Measurements from ENCODE around the gene C15orf39.

The C15orf39 gene

DNA sequence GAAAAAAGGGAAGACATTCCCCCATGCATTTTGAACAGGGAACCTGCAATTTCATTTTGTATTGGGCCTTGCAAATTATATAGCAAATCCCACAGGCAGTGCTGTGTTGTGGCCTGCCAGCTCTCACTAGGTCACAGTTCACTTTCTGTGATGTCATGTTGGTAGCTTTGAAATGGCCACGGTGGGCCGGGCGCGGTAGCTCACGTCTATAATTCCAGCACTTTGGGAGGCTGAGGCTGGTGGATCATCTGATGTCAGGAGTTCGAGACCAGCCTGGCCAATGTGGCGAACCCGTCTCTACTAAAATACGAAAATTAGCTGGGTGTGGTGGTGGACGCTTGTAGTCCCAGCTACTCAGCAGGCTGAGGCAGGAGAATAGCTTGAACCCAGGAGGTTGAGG, 27.0 kb upstream of the C15orf39 start (continued):
- TF ChIP-seq ZNF335 (tag by site-specific recombination; conservative IDR thresholded peaks at IDR 0.05): no peak
- TF ChIP-seq ZNF214 (tag by site-specific recombination; IDR thresholded peaks at IDR 0.05; ENCODE audit: borderline replicate concordance): no peak
- no peak for TF ChIP-seq GLI4 (tag by site-specific recombination; IDR thresholded peaks at IDR 0.05)
- TF ChIP-seq SETDB1 (IDR thresholded peaks at IDR 0.05; ENCODE audit: insufficient read length, low read length): no peak
- no peak for TF ChIP-seq ZNF121 (tag by site-specific recombination; IDR thresholded peaks at IDR 0.05)

GRCh38 chr15:75176396-75176761, 25.3 kb upstream of the C15orf39 start:
- Histone ChIP-seq H3K36me3 (ENCODE audit: control insufficient read depth in 2 of 2, insufficient read depth in 1 of 2, low read length in 2 of 2) (no peaks in the 10 kb centered on the region), H3K9me3 (ENCODE audit: control insufficient read depth, insufficient read depth, low read depth, low read length) (no peaks in the 10 kb centered on the region), H3K4me3 (ENCODE audit: low read depth, low read length) (no peak overlapping the region), H3K27ac (ENCODE audit: extremely low read depth, low read depth, low read length) (no peak overlapping the region), H3K4me1 (ENCODE audit: control insufficient read depth, insufficient read depth, low read length) (peaks cover 16% of the 10 kb centered on the region)
- ChIA-PET CTCF (interaction anchor here (1.2 kb wide), 1 partner anchor 147 kb away, joined by 3 read pairs; no protein-coding TSS in a partner anchor), POLR2A (interaction anchor here (2.0 kb wide), 1 partner anchor 25 kb away, joined by 6 read pairs; the partner anchor contains the start of gene C15orf39)
- TF ChIP-seq, protein P1, sequence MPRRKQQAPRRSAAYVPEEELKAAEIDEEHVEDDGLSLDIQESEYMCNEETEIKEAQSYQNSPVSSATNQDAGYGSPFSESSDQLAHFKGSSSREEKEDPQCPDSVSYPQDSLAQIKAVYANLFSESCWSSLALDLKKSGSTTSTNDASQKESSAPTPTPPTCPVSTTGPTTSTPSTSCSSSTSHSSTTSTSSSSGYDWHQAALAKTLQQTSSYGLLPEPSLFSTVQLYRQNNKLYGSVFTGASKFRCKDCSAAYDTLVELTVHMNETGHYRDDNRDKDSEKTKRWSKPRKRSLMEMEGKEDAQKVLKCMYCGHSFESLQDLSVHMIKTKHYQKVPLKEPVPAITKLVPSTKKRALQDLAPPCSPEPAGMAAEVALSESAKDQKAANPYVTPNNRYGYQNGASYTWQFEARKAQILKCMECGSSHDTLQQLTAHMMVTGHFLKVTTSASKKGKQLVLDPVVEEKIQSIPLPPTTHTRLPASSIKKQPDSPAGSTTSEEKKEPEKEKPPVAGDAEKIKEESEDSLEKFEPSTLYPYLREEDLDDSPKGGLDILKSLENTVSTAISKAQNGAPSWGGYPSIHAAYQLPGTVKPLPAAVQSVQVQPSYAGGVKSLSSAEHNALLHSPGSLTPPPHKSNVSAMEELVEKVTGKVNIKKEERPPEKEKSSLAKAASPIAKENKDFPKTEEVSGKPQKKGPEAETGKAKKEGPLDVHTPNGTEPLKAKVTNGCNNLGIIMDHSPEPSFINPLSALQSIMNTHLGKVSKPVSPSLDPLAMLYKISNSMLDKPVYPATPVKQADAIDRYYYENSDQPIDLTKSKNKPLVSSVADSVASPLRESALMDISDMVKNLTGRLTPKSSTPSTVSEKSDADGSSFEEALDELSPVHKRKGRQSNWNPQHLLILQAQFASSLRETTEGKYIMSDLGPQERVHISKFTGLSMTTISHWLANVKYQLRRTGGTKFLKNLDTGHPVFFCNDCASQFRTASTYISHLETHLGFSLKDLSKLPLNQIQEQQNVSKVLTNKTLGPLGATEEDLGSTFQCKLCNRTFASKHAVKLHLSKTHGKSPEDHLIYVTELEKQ (tag by site-specific recombination; IDR thresholded peaks at IDR 0.05; ENCODE audit: borderline replicate concordance): no peak
- no peak for TF ChIP-seq ZNF791 (tag by site-specific recombination; IDR thresholded peaks at IDR 0.05)
- TF ChIP-seq, protein P2, sequence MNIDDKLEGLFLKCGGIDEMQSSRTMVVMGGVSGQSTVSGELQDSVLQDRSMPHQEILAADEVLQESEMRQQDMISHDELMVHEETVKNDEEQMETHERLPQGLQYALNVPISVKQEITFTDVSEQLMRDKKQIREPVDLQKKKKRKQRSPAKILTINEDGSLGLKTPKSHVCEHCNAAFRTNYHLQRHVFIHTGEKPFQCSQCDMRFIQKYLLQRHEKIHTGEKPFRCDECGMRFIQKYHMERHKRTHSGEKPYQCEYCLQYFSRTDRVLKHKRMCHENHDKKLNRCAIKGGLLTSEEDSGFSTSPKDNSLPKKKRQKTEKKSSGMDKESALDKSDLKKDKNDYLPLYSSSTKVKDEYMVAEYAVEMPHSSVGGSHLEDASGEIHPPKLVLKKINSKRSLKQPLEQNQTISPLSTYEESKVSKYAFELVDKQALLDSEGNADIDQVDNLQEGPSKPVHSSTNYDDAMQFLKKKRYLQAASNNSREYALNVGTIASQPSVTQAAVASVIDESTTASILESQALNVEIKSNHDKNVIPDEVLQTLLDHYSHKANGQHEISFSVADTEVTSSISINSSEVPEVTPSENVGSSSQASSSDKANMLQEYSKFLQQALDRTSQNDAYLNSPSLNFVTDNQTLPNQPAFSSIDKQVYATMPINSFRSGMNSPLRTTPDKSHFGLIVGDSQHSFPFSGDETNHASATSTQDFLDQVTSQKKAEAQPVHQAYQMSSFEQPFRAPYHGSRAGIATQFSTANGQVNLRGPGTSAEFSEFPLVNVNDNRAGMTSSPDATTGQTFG (tag by site-specific recombination; IDR thresholded peaks at IDR 0.05; ENCODE audit: borderline replicate concordance): no peak
- TF ChIP-seq, protein P3, sequence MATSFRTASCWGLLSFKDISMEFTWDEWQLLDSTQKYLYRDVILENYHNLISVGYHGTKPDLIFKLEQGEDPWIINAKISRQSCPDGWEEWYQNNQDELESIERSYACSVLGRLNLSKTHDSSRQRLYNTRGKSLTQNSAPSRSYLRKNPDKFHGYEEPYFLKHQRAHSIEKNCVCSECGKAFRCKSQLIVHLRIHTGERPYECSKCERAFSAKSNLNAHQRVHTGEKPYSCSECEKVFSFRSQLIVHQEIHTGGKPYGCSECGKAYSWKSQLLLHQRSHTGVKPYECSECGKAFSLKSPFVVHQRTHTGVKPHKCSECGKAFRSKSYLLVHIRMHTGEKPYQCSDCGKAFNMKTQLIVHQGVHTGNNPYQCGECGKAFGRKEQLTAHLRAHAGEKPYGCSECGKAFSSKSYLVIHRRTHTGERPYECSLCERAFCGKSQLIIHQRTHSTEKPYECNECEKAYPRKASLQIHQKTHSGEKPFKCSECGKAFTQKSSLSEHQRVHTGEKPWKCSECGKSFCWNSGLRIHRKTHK (tag by site-specific recombination; IDR thresholded peaks at IDR 0.05): no peak
- TF ChIP-seq, protein P4, sequence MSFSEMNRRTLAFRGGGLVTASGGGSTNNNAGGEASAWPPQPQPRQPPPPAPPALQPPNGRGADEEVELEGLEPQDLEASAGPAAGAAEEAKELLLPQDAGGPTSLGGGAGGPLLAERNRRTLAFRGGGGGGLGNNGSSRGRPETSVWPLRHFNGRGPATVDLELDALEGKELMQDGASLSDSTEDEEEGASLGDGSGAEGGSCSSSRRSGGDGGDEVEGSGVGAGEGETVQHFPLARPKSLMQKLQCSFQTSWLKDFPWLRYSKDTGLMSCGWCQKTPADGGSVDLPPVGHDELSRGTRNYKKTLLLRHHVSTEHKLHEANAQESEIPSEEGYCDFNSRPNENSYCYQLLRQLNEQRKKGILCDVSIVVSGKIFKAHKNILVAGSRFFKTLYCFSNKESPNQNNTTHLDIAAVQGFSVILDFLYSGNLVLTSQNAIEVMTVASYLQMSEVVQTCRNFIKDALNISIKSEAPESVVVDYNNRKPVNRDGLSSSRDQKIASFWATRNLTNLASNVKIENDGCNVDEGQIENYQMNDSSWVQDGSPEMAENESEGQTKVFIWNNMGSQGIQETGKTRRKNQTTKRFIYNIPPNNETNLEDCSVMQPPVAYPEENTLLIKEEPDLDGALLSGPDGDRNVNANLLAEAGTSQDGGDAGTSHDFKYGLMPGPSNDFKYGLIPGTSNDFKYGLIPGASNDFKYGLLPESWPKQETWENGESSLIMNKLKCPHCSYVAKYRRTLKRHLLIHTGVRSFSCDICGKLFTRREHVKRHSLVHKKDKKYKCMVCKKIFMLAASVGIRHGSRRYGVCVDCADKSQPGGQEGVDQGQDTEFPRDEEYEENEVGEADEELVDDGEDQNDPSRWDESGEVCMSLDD (tag by site-specific recombination; IDR thresholded peaks at IDR 0.05): no peak
- TF ChIP-seq EGR2 (tag by site-specific recombination; IDR thresholded peaks at IDR 0.05; ENCODE audit: low read depth): no peak
- no peak for TF ChIP-seq HOXD13 (CRISPR knock-in tag; IDR thresholded peaks at IDR 0.05; ENCODE audit: borderline replicate concordance)
- TF ChIP-seq ZNF202 (tag by site-specific recombination; IDR thresholded peaks at IDR 0.05; ENCODE audit: borderline replicate concordance): no peak
- TF ChIP-seq ZNF341 (tag by site-specific recombination; IDR thresholded peaks at IDR 0.05; ENCODE audit: low read depth): no peak
- TF ChIP-seq ZNF658 (tag by site-specific recombination; IDR thresholded peaks at IDR 0.05): no peak
- TF ChIP-seq, protein P5, sequence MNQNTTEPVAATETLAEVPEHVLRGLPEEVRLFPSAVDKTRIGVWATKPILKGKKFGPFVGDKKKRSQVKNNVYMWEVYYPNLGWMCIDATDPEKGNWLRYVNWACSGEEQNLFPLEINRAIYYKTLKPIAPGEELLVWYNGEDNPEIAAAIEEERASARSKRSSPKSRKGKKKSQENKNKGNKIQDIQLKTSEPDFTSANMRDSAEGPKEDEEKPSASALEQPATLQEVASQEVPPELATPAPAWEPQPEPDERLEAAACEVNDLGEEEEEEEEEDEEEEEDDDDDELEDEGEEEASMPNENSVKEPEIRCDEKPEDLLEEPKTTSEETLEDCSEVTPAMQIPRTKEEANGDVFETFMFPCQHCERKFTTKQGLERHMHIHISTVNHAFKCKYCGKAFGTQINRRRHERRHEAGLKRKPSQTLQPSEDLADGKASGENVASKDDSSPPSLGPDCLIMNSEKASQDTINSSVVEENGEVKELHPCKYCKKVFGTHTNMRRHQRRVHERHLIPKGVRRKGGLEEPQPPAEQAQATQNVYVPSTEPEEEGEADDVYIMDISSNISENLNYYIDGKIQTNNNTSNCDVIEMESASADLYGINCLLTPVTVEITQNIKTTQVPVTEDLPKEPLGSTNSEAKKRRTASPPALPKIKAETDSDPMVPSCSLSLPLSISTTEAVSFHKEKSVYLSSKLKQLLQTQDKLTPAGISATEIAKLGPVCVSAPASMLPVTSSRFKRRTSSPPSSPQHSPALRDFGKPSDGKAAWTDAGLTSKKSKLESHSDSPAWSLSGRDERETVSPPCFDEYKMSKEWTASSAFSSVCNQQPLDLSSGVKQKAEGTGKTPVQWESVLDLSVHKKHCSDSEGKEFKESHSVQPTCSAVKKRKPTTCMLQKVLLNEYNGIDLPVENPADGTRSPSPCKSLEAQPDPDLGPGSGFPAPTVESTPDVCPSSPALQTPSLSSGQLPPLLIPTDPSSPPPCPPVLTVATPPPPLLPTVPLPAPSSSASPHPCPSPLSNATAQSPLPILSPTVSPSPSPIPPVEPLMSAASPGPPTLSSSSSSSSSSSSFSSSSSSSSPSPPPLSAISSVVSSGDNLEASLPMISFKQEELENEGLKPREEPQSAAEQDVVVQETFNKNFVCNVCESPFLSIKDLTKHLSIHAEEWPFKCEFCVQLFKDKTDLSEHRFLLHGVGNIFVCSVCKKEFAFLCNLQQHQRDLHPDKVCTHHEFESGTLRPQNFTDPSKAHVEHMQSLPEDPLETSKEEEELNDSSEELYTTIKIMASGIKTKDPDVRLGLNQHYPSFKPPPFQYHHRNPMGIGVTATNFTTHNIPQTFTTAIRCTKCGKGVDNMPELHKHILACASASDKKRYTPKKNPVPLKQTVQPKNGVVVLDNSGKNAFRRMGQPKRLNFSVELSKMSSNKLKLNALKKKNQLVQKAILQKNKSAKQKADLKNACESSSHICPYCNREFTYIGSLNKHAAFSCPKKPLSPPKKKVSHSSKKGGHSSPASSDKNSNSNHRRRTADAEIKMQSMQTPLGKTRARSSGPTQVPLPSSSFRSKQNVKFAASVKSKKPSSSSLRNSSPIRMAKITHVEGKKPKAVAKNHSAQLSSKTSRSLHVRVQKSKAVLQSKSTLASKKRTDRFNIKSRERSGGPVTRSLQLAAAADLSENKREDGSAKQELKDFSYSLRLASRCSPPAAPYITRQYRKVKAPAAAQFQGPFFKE (tag by site-specific recombination; IDR thresholded peaks at IDR 0.05; ENCODE audit: borderline replicate concordance): no peak
- TF ChIP-seq, protein P6, sequence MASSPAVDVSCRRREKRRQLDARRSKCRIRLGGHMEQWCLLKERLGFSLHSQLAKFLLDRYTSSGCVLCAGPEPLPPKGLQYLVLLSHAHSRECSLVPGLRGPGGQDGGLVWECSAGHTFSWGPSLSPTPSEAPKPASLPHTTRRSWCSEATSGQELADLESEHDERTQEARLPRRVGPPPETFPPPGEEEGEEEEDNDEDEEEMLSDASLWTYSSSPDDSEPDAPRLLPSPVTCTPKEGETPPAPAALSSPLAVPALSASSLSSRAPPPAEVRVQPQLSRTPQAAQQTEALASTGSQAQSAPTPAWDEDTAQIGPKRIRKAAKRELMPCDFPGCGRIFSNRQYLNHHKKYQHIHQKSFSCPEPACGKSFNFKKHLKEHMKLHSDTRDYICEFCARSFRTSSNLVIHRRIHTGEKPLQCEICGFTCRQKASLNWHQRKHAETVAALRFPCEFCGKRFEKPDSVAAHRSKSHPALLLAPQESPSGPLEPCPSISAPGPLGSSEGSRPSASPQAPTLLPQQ (tag by site-specific recombination; IDR thresholded peaks at IDR 0.05): no peak
- no peak for TF ChIP-seq ZBTB7A (tag by site-specific recombination; IDR thresholded peaks at IDR 0.05; ENCODE audit: low read depth)

All from HEK293 (cell line).